C4-2B (cell line): Measurements from ENCODE around the gene CHPF2.

Source experiments
- CTCF ChIP-seq: fragments of 450-650 bp; conservative IDR thresholded peaks from 2 replicates; pipeline ENCODE4 v1.5.1; 2017; ENCODE audit warnings: mild to moderate bottlenecking
- ZFX ChIP-seq: fragments of 450-650 bp; IDR thresholded peaks from 2 replicates; pipeline ENCODE4 v1.6.1; 2017

DNA sequence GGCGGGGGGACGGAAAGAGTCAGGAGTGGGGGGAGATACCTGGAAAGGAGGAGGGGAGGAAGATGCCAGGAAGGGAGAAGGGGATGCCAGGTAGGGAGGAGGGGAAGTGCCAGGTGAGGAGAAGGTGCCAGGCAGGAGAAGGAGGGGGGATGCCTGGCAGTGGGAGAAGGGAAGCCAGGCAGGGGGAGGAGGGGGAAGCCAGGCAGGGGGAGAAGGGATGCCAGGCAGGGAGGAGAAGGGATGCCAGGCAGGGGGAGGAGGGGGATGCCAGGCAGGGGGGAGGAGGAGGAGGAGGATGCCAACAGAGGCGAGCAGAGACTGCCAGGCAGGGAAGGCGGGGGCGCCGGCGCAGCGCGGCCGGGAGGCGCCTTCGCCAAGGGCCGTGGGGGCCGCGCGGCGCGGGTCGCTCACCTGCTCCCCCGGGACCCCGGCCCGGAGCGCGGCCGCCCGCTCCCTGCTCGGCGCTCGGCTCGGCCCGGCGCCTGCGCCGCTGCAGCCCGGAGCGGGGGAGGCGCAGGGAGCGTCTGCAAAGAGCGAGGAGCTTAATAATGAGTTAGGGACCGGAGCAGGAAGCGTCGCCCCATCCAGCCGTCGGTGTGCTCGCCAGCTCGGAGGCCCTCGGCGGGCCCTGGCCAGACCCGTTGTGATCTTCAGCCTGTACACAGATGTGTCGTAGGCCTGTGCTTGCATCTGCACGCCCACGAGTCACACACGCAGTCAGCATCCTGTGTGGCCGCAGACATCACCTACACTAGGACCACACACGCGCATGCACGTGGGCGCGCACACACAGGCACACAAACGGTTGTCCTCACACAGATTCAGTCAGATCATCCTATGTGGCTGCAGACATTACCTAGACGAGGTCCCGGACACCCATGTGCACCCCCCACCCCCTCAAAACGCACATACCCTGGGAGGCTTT lies 44.6 kb downstream of the CHPF2 start:
- no peak for TF ChIP-seq CTCF
- no peak; the same call in 1 of the 2 replicates for TF ChIP-seq ZFX
